Keratinocyte (primary cell): Measurements from ENCODE around the gene PARP14.

Source experiments
- CTCF ChIP-seq, 3 experiments: IDR thresholded peaks in 1 of 3; conservative IDR thresholded peaks in 1 of 3; optimal IDR thresholded peaks in 1 of 3; 2 replicates in 2 of 3; 3 replicates in 1 of 3; pipeline versions ENCODE3 to v1.5.1; 2011; ENCODE audit warnings: low read length in 3 of 3, mild to moderate bottlenecking in 3 of 3, moderate library complexity in 2 of 3, control low read depth in 1 of 3, inconsistent platforms in 1 of 3; ENCODE audit not compliant: insufficient read depth in 2 of 3; ENCODE audit errors: extremely low read depth in 1 of 3
- EZH2 ChIP-seq: IDR thresholded peaks from one replicate; pipeline ENCODE4 v1.6.1; 2012; ENCODE audit warnings: inconsistent platforms, mild to moderate bottlenecking, low read length, moderate library complexity

DNA sequence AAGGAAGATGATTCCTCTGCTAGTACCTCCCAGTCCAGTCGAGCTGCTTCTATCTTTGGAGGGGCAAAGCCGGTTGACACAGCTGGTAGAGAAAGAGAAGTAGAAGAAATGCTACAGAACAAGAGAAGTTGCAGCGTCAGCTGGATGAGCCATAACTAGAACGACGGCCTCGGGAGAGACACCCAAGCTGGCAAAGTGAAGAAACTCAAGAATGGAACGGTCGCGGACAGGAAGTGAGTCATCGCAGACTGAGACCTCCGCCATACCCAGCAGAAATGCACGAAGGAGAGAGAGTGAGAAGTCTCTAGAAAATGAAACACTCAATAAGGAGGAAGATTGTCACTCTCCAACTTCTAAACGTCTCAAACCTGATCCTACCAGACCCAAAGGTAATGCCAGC is 19.0 kb upstream of the PARP14 start:
- TF ChIP-seq EZH2 (no peak), CTCF (optimal IDR thresholded peaks at IDR 0.05 in 1 of 3, IDR thresholded peaks at IDR 0.05 in 1 of 3, conservative IDR thresholded peaks at IDR 0.05 in 1 of 3; ENCODE audit: extremely low read depth in 1 of 3, insufficient read depth in 2 of 3, low read length in 3 of 3) (no peak)
